Measurements from ENCODE around the gene CDC42EP5.

DNA sequence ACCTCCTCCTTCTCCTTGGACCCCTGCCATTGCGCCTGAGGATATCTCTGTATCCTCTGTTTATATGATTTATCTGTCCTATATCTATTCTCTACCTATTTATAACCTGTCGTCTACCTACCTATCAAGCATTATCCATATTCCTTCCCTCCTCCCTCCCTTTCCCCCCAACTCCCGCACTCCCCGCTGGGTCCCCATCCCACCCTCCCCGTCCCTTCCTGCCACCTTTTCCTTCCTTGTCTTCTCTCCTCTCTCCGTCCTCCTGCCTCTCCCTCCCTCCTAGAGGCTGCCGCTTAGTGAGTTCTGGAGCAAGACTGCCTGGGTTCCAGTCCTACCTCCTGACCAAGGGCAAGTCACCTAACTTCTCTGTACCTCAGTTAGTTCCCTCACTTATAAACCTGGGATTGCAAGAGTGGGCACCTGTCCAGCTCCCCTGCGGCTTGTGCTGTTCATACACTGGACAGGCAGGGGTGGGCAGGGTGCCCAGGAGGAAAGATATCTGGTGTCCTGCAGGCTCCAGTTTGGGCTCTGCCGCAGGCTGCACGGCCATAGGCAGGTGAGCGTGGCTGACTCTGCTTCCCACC lies 41.7 kb downstream of the CDC42EP5 start:
- TF ChIP-seq, protein P1, sequence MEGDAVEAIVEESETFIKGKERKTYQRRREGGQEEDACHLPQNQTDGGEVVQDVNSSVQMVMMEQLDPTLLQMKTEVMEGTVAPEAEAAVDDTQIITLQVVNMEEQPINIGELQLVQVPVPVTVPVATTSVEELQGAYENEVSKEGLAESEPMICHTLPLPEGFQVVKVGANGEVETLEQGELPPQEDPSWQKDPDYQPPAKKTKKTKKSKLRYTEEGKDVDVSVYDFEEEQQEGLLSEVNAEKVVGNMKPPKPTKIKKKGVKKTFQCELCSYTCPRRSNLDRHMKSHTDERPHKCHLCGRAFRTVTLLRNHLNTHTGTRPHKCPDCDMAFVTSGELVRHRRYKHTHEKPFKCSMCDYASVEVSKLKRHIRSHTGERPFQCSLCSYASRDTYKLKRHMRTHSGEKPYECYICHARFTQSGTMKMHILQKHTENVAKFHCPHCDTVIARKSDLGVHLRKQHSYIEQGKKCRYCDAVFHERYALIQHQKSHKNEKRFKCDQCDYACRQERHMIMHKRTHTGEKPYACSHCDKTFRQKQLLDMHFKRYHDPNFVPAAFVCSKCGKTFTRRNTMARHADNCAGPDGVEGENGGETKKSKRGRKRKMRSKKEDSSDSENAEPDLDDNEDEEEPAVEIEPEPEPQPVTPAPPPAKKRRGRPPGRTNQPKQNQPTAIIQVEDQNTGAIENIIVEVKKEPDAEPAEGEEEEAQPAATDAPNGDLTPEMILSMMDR (IDR thresholded peaks at IDR 0.05): no peak
- no peak for TF ChIP-seq EZH2 (IDR thresholded peaks at IDR 0.05; ENCODE audit: borderline replicate concordance, insufficient read depth, low read depth, low read length, poor library complexity, severe bottlenecking)

All from B cell (primary cell).